Measurements from ENCODE around the gene KRT14.

KRT14 gene

DNA sequence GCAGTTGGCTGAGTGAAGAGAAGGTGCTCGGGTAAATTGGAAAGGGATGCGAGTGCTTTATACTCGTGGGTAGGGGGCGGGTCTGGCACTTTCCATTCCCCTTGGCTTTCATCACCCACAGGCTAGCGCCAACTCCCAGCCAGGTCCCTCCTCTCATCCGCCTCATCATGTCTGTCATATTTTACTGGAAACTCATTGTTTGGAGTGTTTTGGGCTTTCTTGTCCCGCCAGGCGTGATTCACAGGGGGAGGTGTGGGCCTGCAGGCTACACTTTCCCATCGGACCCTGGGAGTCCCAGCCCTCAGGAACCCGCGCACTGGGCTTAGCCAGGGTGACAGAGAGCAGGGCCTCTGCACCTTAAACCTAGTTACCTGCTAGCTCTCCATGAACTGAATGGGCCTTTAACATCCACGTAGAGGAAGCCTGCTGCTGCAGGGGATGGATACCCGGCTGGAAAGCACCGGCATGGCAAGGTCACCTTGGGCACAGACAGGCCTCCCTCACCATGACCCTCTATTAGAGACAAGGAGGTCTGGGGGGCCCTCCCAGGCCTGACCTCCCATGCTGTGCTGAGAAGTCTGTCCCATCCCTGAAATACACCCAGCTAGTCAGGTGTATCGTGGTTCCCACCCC is at the start of gene KRT14:
TSS of gene KRT14 (minus strand) at position 33 of the 633 bp plus-strand sequence. CDS start 61 bp downstream, outside the sequence.
- POLR2A ChIA-PET = no interaction called here
- TF ChIP-seq, protein P1, sequence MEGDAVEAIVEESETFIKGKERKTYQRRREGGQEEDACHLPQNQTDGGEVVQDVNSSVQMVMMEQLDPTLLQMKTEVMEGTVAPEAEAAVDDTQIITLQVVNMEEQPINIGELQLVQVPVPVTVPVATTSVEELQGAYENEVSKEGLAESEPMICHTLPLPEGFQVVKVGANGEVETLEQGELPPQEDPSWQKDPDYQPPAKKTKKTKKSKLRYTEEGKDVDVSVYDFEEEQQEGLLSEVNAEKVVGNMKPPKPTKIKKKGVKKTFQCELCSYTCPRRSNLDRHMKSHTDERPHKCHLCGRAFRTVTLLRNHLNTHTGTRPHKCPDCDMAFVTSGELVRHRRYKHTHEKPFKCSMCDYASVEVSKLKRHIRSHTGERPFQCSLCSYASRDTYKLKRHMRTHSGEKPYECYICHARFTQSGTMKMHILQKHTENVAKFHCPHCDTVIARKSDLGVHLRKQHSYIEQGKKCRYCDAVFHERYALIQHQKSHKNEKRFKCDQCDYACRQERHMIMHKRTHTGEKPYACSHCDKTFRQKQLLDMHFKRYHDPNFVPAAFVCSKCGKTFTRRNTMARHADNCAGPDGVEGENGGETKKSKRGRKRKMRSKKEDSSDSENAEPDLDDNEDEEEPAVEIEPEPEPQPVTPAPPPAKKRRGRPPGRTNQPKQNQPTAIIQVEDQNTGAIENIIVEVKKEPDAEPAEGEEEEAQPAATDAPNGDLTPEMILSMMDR (IDR thresholded peaks at IDR 0.05; ENCODE audit: insufficient read depth, low read length, missing control alignments) = no peak
- CTCF ChIA-PET = interaction anchor here (1.1 to 3.1 kb wide), 2 partner anchors 62 to 109 kb away, joined by 4 to 15 read pairs; no protein-coding TSS in a partner anchor
- no peak for DNase-seq (ENCODE audit: low read depth, low spot score)
- no peak within 1 kb of the TSS for H3K4me3 ChIP-seq (ENCODE audit: low read depth, low read length)

GRCh38 chr17:41635121-41636097 is 48.7 kb upstream of the KRT14 start:
- no peak for DNase-seq (ENCODE audit: low read depth, low spot score)
- TF ChIP-seq, protein P1 (IDR thresholded peaks at IDR 0.05; ENCODE audit: insufficient read depth, low read length, missing control alignments) = no peak
- ChIA-PET CTCF (interaction anchor here (1.0 to 4.6 kb wide), 5 partner anchors 12 to 86 kb away, joined by 3 to 60 read pairs (median 7); no protein-coding TSS in a partner anchor), POLR2A (interaction anchor here (0.6 kb wide), 1 partner anchor 75 kb away, joined by 4 read pairs; no protein-coding TSS in a partner anchor)
- no peak overlapping the region for H3K4me3 ChIP-seq (ENCODE audit: low read depth, low read length)

DNA sequence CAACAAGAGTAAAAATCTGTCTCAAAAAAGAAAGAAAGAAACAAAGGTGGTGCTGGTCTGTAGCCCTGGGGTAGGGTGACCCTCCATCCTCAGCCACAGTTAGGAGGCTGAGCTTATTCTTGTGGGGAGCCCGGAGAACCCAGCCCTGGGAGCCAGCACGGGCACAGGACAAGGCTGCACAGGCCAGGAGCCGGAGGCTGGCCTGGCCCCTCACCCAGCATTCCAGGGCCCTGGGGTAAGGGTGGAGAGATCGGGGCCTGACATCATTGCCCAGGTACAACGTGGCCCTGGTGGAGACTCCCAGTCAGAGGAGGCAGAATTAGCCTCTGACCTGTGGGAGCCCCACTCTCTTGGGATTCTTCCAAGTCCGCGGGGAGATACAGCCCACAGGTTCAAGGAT is 47.9 kb upstream of the KRT14 start:
- POLR2A ChIA-PET = no interaction called here
- CTCF ChIA-PET = interaction anchor here (1.0 to 4.6 kb wide), 5 partner anchors 13 to 86 kb away, joined by 3 to 60 read pairs (median 7); no protein-coding TSS in a partner anchor
- TF ChIP-seq, protein P1 (IDR thresholded peaks at IDR 0.05; ENCODE audit: insufficient read depth, low read length, missing control alignments) = no peak
- no peak overlapping the region for H3K4me3 ChIP-seq (ENCODE audit: low read depth, low read length)
- no peak for DNase-seq (ENCODE audit: low read depth, low spot score)

GRCh38 chr17:41633556-41634199 is 47.0 kb upstream of the KRT14 start:
- no peak overlapping the region for H3K4me3 ChIP-seq (ENCODE audit: low read depth, low read length)
- POLR2A ChIA-PET = no interaction called here
- CTCF ChIA-PET = interaction anchor here (4.6 kb wide), 1 partner anchor 14 kb away, joined by 60 read pairs; no protein-coding TSS in a partner anchor

DNA sequence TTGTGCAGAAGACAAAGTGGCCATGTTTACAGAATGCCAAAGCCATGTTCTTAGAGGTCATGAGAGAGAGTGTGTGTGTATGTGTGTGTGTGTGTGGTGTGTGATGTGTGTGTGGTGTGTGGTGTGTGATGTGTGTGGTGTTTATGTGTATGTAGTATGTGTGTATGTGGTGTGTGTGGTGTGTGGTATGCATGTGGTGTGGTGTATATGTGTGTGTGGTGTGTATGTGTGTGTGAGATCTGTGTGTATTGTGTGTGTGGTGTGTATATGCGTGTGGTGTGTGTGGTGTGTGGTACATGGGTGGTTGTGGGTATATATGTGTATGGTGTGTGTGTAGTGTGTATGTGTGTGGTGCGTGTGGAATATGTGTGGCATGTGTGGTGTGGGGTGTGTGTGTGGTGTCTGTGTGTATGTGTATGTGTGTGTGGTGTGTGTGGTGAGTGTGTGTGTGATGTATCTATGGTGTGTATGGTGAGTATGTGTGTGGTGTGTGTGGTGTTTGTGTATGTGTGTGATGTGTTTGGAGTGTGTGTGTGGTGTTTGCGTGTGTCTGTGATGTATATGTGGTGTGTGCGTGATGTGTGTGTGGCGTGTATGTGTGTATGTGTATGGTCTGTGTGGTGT is 45.9 kb upstream of the KRT14 start:
- H3K4me3 ChIP-seq (ENCODE audit: low read depth, low read length) = no peak overlapping the region
- DNase-seq (ENCODE audit: low read depth, low spot score) = no peak
- ChIA-PET POLR2A (no interaction called here), CTCF (no interaction called here)
- TF ChIP-seq, protein P1 (IDR thresholded peaks at IDR 0.05; ENCODE audit: insufficient read depth, low read length, missing control alignments) = no peak

More at GRCh38 chr17:41633556-41634199, 47.0 kb upstream of the KRT14 start:
- TF ChIP-seq, protein P1 (IDR thresholded peaks at IDR 0.05; ENCODE audit: insufficient read depth, low read length, missing control alignments) = no peak
- DNase-seq (ENCODE audit: low read depth, low spot score) = no peak

Measured in AG04449 (cell line).